Measurements from ENCODE around the gene ELAVL1. TPM values are rescaled to one million over a fixed set of nuclear protein-coding genes. Genes with fewer than 3 reads are reported as not detected.
"Not testable (repeated sequence)": the region's sequence is repeated elsewhere in the genome, so short reads cannot be mapped to it uniquely, and the experiment has no call there.

ELAVL1 gene
- total and polyA plus RNA-seq, 2 experiments from 2014 or later, result 57.7 to 89.9 TPM

GRCh38 chr19:7930765-7931164 lies 74.7 kb downstream of the ELAVL1 start:
- no peaks in the 10 kb centered on the region for H3K9me2 ChIP-seq (replicated peaks; ENCODE audit: insufficient read depth)
- no peak for DNase-seq (ENCODE audit: low spot score)
- no peaks in the 10 kb centered on the region for H3K9me3 ChIP-seq (ENCODE audit: low read depth)
- H3K4me1 ChIP-seq (ENCODE audit: insufficient read depth), result peaks cover 24% of the 10 kb centered on the region
- no peak overlapping the region for H3K27ac ChIP-seq
- no peaks in the 10 kb centered on the region for H3K79me2 ChIP-seq
- H4K20me1 ChIP-seq (ENCODE audit: insufficient read depth, poor library complexity, severe bottlenecking), result no peaks in the 10 kb centered on the region
- no peaks in the 10 kb centered on the region for H3K36me3 ChIP-seq (replicated peaks; ENCODE audit: insufficient read depth, low read depth)
- no peak overlapping the region for H3K4me3 ChIP-seq
- TF ChIP-seq EZH2phosphoT487 (IDR thresholded peaks at IDR 0.05; ENCODE audit: low read depth, severe bottlenecking, unreplicated experiment) (no peak), CTCF (IDR thresholded peaks at IDR 0.05; ENCODE audit: poor library complexity) (no peak), EZH2 (IDR thresholded peaks at IDR 0.05; ENCODE audit: borderline replicate concordance) (no peak)
- no peak overlapping the region for H2AFZ ChIP-seq
- 85% methylated on average over 7 of the region's 7 CpGs for WGBS (ENCODE audit: low lambda C conversion rate, missing lambda C conversion rate)
- H3K4me2 ChIP-seq, result no peak overlapping the region
- no peaks in the 10 kb centered on the region for H3K27me3 ChIP-seq

- H3K4me2 ChIP-seq; DNase-seq (ENCODE audit: low spot score); H2AFZ ChIP-seq; H3K27ac ChIP-seq; H3K36me3 ChIP-seq (replicated peaks; ENCODE audit: insufficient read depth, low read depth); H3K4me3 ChIP-seq; H4K20me1 ChIP-seq (ENCODE audit: insufficient read depth, poor library complexity, severe bottlenecking); H3K79me2 ChIP-seq; H3K9me2 ChIP-seq (replicated peaks; ENCODE audit: insufficient read depth); H3K9me3 ChIP-seq (ENCODE audit: low read depth); H3K27me3 ChIP-seq: not testable (repeated sequence)
- H3K4me1 ChIP-seq (ENCODE audit: insufficient read depth), result peaks cover 24% of the 10 kb centered on the region
- WGBS (ENCODE audit: low lambda C conversion rate, missing lambda C conversion rate), result 91% methylated on average over 11 of the region's 11 CpGs
These were observed 75.4 kb downstream of the ELAVL1 start for GRCh38 chr19:7930030-7930429.

GRCh38 chr19:7928741-7929701 lies 76.4 kb downstream of the ELAVL1 start:
- TF ChIP-seq EZH2phosphoT487 (IDR thresholded peaks at IDR 0.05; ENCODE audit: low read depth, severe bottlenecking, unreplicated experiment) (no peak), EZH2 (IDR thresholded peaks at IDR 0.05; ENCODE audit: borderline replicate concordance) (no peak), CTCF (IDR thresholded peaks at IDR 0.05; ENCODE audit: poor library complexity) (peak; percentile 35)
- H3K4me2 ChIP-seq, result peak overlapping the region; percentile 26
- no peak overlapping the region for H3K4me3 ChIP-seq
- no peaks in the 10 kb centered on the region for H3K27me3 ChIP-seq
- WGBS (ENCODE audit: low lambda C conversion rate, missing lambda C conversion rate), result 58% methylated on average over 24 of the region's 24 CpGs
- peak; percentile 75 for DNase-seq (ENCODE audit: low spot score)
- H3K4me1 ChIP-seq (ENCODE audit: insufficient read depth), result peaks cover 28% of the 10 kb centered on the region
- no peaks in the 10 kb centered on the region for H3K36me3 ChIP-seq (replicated peaks; ENCODE audit: insufficient read depth, low read depth)
- H3K9me3 ChIP-seq (ENCODE audit: low read depth), result no peaks in the 10 kb centered on the region
- no peaks in the 10 kb centered on the region for H3K9me2 ChIP-seq (replicated peaks; ENCODE audit: insufficient read depth)
- no peaks in the 10 kb centered on the region for H4K20me1 ChIP-seq (ENCODE audit: insufficient read depth, poor library complexity, severe bottlenecking)
- H3K27ac ChIP-seq, result peak overlapping the region; percentile 62
- no peaks in the 10 kb centered on the region for H3K79me2 ChIP-seq
- no peak overlapping the region for H2AFZ ChIP-seq

GRCh38 chr19:7928334-7928706 lies 77.1 kb downstream of the ELAVL1 start:
- Histone ChIP-seq H2AFZ (no peak overlapping the region), H3K4me1 (ENCODE audit: insufficient read depth) (peaks cover 28% of the 10 kb centered on the region), H3K4me2 (no peak overlapping the region), H3K36me3 (replicated peaks; ENCODE audit: insufficient read depth, low read depth) (no peaks in the 10 kb centered on the region), H3K4me3 (no peak overlapping the region), H3K9me2 (replicated peaks; ENCODE audit: insufficient read depth) (no peaks in the 10 kb centered on the region), H3K27me3 (no peaks in the 10 kb centered on the region), H3K9me3 (ENCODE audit: low read depth) (no peaks in the 10 kb centered on the region), H3K27ac (peak overlapping the region; percentile 62), H4K20me1 (ENCODE audit: insufficient read depth, poor library complexity, severe bottlenecking) (no peaks in the 10 kb centered on the region), H3K79me2 (no peaks in the 10 kb centered on the region)
- TF ChIP-seq EZH2phosphoT487 (IDR thresholded peaks at IDR 0.05; ENCODE audit: low read depth, severe bottlenecking, unreplicated experiment) (no peak), EZH2 (IDR thresholded peaks at IDR 0.05; ENCODE audit: borderline replicate concordance) (no peak), CTCF (IDR thresholded peaks at IDR 0.05; ENCODE audit: poor library complexity) (no peak)
- WGBS (ENCODE audit: low lambda C conversion rate, missing lambda C conversion rate), result 77% methylated on average over 9 of the region's 9 CpGs
- no peak for DNase-seq (ENCODE audit: low spot score)

Measured in hepatocyte (in vitro differentiated cells).